ENCODE data around the gene BCS1L. TPM values are rescaled to one million over a fixed set of nuclear protein-coding genes. Genes with fewer than 3 reads are reported as not detected.

Gene BCS1L
- total and polyA plus RNA-seq, 9 of the 15 experiments (the other 6 are each of a cell fraction or from before 2014, with no cell fraction given) = 37.6 to 103 (median 56.7) TPM

- TF ChIP-seq, protein P1, sequence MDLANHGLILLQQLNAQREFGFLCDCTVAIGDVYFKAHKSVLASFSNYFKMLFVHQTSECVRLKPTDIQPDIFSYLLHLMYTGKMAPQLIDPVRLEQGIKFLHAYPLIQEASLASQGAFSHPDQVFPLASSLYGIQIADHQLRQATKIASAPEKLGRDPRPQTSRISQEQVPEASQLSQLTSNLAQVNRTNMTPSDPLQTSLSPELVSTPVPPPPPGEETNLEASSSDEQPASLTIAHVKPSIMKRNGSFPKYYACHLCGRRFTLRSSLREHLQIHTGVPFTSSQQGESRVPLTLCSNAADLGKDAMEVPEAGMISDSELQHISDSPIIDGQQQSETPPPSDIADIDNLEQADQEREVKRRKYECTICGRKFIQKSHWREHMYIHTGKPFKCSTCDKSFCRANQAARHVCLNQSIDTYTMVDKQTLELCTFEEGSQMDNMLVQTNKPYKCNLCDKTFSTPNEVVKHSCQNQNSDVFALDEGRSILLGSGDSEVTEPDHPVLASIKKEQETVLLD (IDR thresholded peaks at IDR 0.05) = peak; percentile 77
- TF ChIP-seq ARID4B (CRISPR knock-in tag; IDR thresholded peaks at IDR 0.05) (peak; percentile 92), RREB1 (CRISPR knock-in tag; IDR thresholded peaks at IDR 0.05) (no peak), CREB1 (IDR thresholded peaks at IDR 0.05) (peak; percentile 48; the same call in 1 of the 2 replicates), CREB1 (CRISPR knock-in tag; IDR thresholded peaks at IDR 0.05) (peak; percentile 67), EZH2 (IDR thresholded peaks at IDR 0.05; ENCODE audit: borderline replicate concordance, low read depth, low read length) (no peak), SNIP1 (IDR thresholded peaks at IDR 0.05; ENCODE audit: low read depth) (no peak), U2AF1 (optimal IDR thresholded peaks at IDR 0.05; ENCODE audit: low read depth, low read length) (peak; percentile 82), ZNF707 (CRISPR knock-in tag; conservative IDR thresholded peaks at IDR 0.05) (no peak)
- TF ChIP-seq, protein P2, sequence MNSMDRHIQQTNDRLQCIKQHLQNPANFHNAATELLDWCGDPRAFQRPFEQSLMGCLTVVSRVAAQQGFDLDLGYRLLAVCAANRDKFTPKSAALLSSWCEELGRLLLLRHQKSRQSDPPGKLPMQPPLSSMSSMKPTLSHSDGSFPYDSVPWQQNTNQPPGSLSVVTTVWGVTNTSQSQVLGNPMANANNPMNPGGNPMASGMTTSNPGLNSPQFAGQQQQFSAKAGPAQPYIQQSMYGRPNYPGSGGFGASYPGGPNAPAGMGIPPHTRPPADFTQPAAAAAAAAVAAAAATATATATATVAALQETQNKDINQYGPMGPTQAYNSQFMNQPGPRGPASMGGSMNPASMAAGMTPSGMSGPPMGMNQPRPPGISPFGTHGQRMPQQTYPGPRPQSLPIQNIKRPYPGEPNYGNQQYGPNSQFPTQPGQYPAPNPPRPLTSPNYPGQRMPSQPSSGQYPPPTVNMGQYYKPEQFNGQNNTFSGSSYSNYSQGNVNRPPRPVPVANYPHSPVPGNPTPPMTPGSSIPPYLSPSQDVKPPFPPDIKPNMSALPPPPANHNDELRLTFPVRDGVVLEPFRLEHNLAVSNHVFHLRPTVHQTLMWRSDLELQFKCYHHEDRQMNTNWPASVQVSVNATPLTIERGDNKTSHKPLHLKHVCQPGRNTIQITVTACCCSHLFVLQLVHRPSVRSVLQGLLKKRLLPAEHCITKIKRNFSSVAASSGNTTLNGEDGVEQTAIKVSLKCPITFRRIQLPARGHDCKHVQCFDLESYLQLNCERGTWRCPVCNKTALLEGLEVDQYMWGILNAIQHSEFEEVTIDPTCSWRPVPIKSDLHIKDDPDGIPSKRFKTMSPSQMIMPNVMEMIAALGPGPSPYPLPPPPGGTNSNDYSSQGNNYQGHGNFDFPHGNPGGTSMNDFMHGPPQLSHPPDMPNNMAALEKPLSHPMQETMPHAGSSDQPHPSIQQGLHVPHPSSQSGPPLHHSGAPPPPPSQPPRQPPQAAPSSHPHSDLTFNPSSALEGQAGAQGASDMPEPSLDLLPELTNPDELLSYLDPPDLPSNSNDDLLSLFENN (IDR thresholded peaks at IDR 0.05; ENCODE audit: low read depth in 2 of 2, low read length in 2 of 2) = 0 out of 4 replicates have a peak, but pooled peaks of 1 of the 2 experiments have one; percentile 14
Measured at GRCh38 chr2:218710687-218711549, 51.4 kb downstream of the BCS1L start, which contains the start of gene TTLL4 (continued).

Measured in K562 (cell line).